ENCODE results near the gene ERGIC1.
"Not testable (repeated sequence)": the region's sequence is repeated elsewhere in the genome, so short reads cannot be mapped to it uniquely, and the experiment has no call there.

ERGIC1 gene

GRCh38 chr5:172833686-172834414 is at the start of gene ERGIC1:
Gene ERGIC1, plus strand, starts transcription at chr5:172834251. Its CDS starts 163 bp downstream, at chr5:172834414.
- peak within 1 kb of the TSS; percentile 93 for H3K27ac Mint-ChIP-seq (ENCODE audit: low read depth)
- no peaks in the 10 kb centered on the region for H3K27me3 Mint-ChIP-seq

GRCh38 chr5:172785429-172786088 is 48.5 kb upstream of the ERGIC1 start:
- no peaks in the 10 kb centered on the region for H3K4me1 Mint-ChIP-seq
- H3K4me3 Mint-ChIP-seq = no peak overlapping the region
- ATAC-seq (replicated peaks; ENCODE audit: extremely low read depth, poor library complexity, severe bottlenecking) = no peak
- no peaks in the 10 kb centered on the region for H3K27me3 Mint-ChIP-seq
- no peaks in the 10 kb centered on the region for H3K9me3 Mint-ChIP-seq
- peak overlapping the region; percentile 63 for H3K27ac Mint-ChIP-seq (ENCODE audit: low read depth)
- no peak for DNase-seq (ENCODE audit: low spot score in 2 of 2)
- H3K36me3 Mint-ChIP-seq (ENCODE audit: insufficient read depth) = peaks cover 4% of the 10 kb centered on the region

More at GRCh38 chr5:172833686-172834414, at the start of gene ERGIC1:
- Mint-ChIP-seq H3K9me3 (no peaks in the 10 kb centered on the region), H3K36me3 (ENCODE audit: insufficient read depth) (peaks cover 4% of the 10 kb centered on the region), H3K4me3 (peak within 1 kb of the TSS; percentile 84), H3K4me1 (peaks cover 32% of the 10 kb centered on the region)
- DNase-seq (ENCODE audit: low spot score in 2 of 2) (peak; percentile 34 to 47), ATAC-seq (replicated peaks; ENCODE audit: extremely low read depth, poor library complexity, severe bottlenecking) (peak; percentile 73)

- ATAC-seq (replicated peaks; ENCODE audit: extremely low read depth, poor library complexity, severe bottlenecking) (no peak), DNase-seq (ENCODE audit: low spot score in 2 of 2) (no peak)
- Mint-ChIP-seq H3K9me3 (no peaks in the 10 kb centered on the region), H3K4me1 (no peaks in the 10 kb centered on the region), H3K27ac (ENCODE audit: low read depth) (no peak overlapping the region), H3K36me3 (ENCODE audit: insufficient read depth) (peaks cover 1% of the 10 kb centered on the region), H3K4me3 (no peak overlapping the region), H3K27me3 (no peaks in the 10 kb centered on the region)
These were observed 47.2 kb upstream of the ERGIC1 start for GRCh38 chr5:172786736-172787462.

GRCh38 chr5:172787538-172787937 is 46.5 kb upstream of the ERGIC1 start:
- DNase-seq (ENCODE audit: low spot score in 2 of 2); ATAC-seq (replicated peaks; ENCODE audit: extremely low read depth, poor library complexity, severe bottlenecking); H3K4me3 Mint-ChIP-seq; H3K9me3 Mint-ChIP-seq; H3K27ac Mint-ChIP-seq (ENCODE audit: low read depth); H3K4me1 Mint-ChIP-seq; H3K27me3 Mint-ChIP-seq; H3K36me3 Mint-ChIP-seq (ENCODE audit: insufficient read depth): not testable (repeated sequence)

- Mint-ChIP-seq H3K27ac (ENCODE audit: low read depth) (no peak overlapping the region), H3K4me3 (no peak overlapping the region), H3K9me3 (no peaks in the 10 kb centered on the region), H3K27me3 (no peaks in the 10 kb centered on the region), H3K4me1 (no peaks in the 10 kb centered on the region), H3K36me3 (ENCODE audit: insufficient read depth) (peaks cover 1% of the 10 kb centered on the region)
- no peak for DNase-seq (ENCODE audit: low spot score in 2 of 2)
- ATAC-seq (replicated peaks; ENCODE audit: extremely low read depth, poor library complexity, severe bottlenecking) = no peak
These were observed 45.0 kb upstream of the ERGIC1 start for GRCh38 chr5:172788771-172789686.

- Mint-ChIP-seq H3K36me3 (ENCODE audit: insufficient read depth) (peaks cover 1% of the 10 kb centered on the region), H3K27ac (ENCODE audit: low read depth) (no peak overlapping the region), H3K4me1 (no peaks in the 10 kb centered on the region), H3K27me3 (no peaks in the 10 kb centered on the region), H3K4me3 (no peak overlapping the region), H3K9me3 (no peaks in the 10 kb centered on the region)
- DNase-seq (ENCODE audit: low spot score in 2 of 2) (no peak), ATAC-seq (replicated peaks; ENCODE audit: extremely low read depth, poor library complexity, severe bottlenecking) (no peak)
These were observed 44.2 kb upstream of the ERGIC1 start for GRCh38 chr5:172789687-172790495.

GRCh38 chr5:172790496-172790889 is 43.6 kb upstream of the ERGIC1 start:
- H3K9me3 Mint-ChIP-seq = no peaks in the 10 kb centered on the region

GRCh38 chr5:172791286-172791685 is 42.8 kb upstream of the ERGIC1 start:
- DNase-seq (ENCODE audit: low spot score in 2 of 2) = no peak
- H3K27ac Mint-ChIP-seq (ENCODE audit: low read depth) = no peak overlapping the region
- H3K4me1 Mint-ChIP-seq = no peaks in the 10 kb centered on the region
- no peak overlapping the region for H3K4me3 Mint-ChIP-seq
- H3K27me3 Mint-ChIP-seq = no peaks in the 10 kb centered on the region
- ATAC-seq (replicated peaks; ENCODE audit: extremely low read depth, poor library complexity, severe bottlenecking) = no peak
- no peaks in the 10 kb centered on the region for H3K9me3 Mint-ChIP-seq
- H3K36me3 Mint-ChIP-seq (ENCODE audit: insufficient read depth) = peaks cover 1% of the 10 kb centered on the region

More at GRCh38 chr5:172790496-172790889, 43.6 kb upstream of the ERGIC1 start:
- no peak for DNase-seq (ENCODE audit: low spot score in 2 of 2)
- Mint-ChIP-seq H3K36me3 (ENCODE audit: insufficient read depth) (peaks cover 1% of the 10 kb centered on the region), H3K27me3 (no peaks in the 10 kb centered on the region), H3K4me1 (no peaks in the 10 kb centered on the region), H3K27ac (ENCODE audit: low read depth) (no peak overlapping the region), H3K4me3 (no peak overlapping the region)
- ATAC-seq (replicated peaks; ENCODE audit: extremely low read depth, poor library complexity, severe bottlenecking) = no peak

GRCh38 chr5:172791726-172792445 is 42.2 kb upstream of the ERGIC1 start:
- Mint-ChIP-seq H3K9me3 (no peaks in the 10 kb centered on the region), H3K27ac (ENCODE audit: low read depth) (no peak overlapping the region), H3K27me3 (no peaks in the 10 kb centered on the region), H3K4me3 (no peak overlapping the region), H3K4me1 (no peaks in the 10 kb centered on the region), H3K36me3 (ENCODE audit: insufficient read depth) (peaks cover 1% of the 10 kb centered on the region)
- ATAC-seq (replicated peaks; ENCODE audit: extremely low read depth, poor library complexity, severe bottlenecking) (no peak), DNase-seq (ENCODE audit: low spot score in 2 of 2) (no peak)

- ATAC-seq (replicated peaks; ENCODE audit: extremely low read depth, poor library complexity, severe bottlenecking) (no peak), DNase-seq (ENCODE audit: low spot score in 2 of 2) (no peak)
- no peaks in the 10 kb centered on the region for H3K9me3 Mint-ChIP-seq
- peaks cover 6% of the 10 kb centered on the region for H3K4me1 Mint-ChIP-seq
- no peaks in the 10 kb centered on the region for H3K27me3 Mint-ChIP-seq
- peak overlapping the region; percentile 59 for H3K27ac Mint-ChIP-seq (ENCODE audit: low read depth)
- H3K36me3 Mint-ChIP-seq (ENCODE audit: insufficient read depth) = no peaks in the 10 kb centered on the region
- H3K4me3 Mint-ChIP-seq = no peak overlapping the region
These were observed 41.1 kb upstream of the ERGIC1 start for GRCh38 chr5:172792701-172793570.

Measured in central memory CD8-positive, alpha-beta T cell (primary cell).